ENCODE results near the gene CFAP251.

DNA sequence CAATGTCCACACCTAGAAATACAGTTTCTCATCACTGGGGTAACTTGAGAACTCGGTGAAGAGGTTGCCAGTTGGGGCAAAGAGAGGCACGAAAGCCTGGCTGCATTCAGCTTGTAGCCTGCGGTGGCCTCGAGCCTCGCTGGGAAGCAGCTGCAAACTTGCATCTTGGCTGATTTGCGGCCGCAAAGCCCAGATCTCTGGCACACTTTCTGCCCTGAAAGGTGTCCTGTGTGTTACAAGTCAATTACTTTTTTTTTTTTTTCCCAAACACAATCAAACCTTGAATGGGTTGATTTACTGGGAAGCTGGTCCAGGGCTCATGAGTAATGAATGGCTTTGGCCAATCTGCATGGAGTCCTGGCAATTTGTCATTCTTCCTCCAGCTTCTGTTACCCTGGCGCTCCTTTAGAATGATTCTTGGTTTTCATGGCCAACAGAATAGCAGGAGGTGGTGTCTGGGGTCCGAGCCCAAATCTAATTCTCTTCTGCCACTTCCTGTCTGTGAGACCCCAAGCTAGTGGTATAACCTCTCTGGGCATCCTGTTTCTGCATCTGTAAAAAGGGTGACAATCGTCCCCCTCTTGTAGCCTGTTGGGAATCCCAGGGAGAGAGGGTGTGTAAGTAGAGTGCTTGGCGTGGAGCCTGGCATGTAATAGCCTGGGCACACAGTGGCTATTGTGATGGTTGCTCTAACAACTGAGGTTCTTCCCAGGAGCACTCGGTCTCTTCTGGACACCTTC, 109.9 kb downstream of the CFAP251 start:
- TF ChIP-seq, protein P1, sequence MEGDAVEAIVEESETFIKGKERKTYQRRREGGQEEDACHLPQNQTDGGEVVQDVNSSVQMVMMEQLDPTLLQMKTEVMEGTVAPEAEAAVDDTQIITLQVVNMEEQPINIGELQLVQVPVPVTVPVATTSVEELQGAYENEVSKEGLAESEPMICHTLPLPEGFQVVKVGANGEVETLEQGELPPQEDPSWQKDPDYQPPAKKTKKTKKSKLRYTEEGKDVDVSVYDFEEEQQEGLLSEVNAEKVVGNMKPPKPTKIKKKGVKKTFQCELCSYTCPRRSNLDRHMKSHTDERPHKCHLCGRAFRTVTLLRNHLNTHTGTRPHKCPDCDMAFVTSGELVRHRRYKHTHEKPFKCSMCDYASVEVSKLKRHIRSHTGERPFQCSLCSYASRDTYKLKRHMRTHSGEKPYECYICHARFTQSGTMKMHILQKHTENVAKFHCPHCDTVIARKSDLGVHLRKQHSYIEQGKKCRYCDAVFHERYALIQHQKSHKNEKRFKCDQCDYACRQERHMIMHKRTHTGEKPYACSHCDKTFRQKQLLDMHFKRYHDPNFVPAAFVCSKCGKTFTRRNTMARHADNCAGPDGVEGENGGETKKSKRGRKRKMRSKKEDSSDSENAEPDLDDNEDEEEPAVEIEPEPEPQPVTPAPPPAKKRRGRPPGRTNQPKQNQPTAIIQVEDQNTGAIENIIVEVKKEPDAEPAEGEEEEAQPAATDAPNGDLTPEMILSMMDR (IDR thresholded peaks at IDR 0.05; ENCODE audit: poor library complexity), result no peak
- TF ChIP-seq EZH2phosphoT487 (IDR thresholded peaks at IDR 0.05; ENCODE audit: low read depth, severe bottlenecking, unreplicated experiment), result no peak
